H9 (cell line): ENCODE data around the gene BLNK. TPM values are rescaled to one million over a fixed set of nuclear protein-coding genes. Genes with fewer than 3 reads are reported as not detected.

Source experiments
- DNase-seq: peaks from one replicate; pipeline ENCODE4 v3.0.0-alpha.2; 2017
- H2AFZ ChIP-seq: one replicate; pipeline ENCODE4 v1.6.1; 2013; ENCODE audit warnings: mild to moderate bottlenecking, low read length, control low read depth, moderate library complexity
- H2AK5ac ChIP-seq: 2 replicates; pipeline ENCODE4 v1.6.1; 2013; ENCODE audit warnings: low read length, control low read depth, mixed read lengths; ENCODE audit not compliant: insufficient read length
- H2BK120ac ChIP-seq: one replicate; pipeline ENCODE4 v1.6.1; 2013; ENCODE audit warnings: low read depth, mild to moderate bottlenecking, low read length, control low read depth, inconsistent platforms; ENCODE audit not compliant: poor library complexity, severe bottlenecking
- H2BK12ac ChIP-seq: 2 replicates; pipeline ENCODE4 v1.6.1; 2013; ENCODE audit warnings: low read length, control low read depth, mixed read lengths, low read depth; ENCODE audit not compliant: insufficient read length
- H2BK15ac ChIP-seq: 2 replicates; pipeline ENCODE4 v1.6.1; 2013; ENCODE audit warnings: low read depth, low read length, control low read depth
- H2BK20ac ChIP-seq: one replicate; pipeline ENCODE4 v1.6.1; 2013; ENCODE audit warnings: low read depth, mild to moderate bottlenecking, low read length, control low read depth, inconsistent platforms; ENCODE audit not compliant: poor library complexity, severe bottlenecking
- H2BK5ac ChIP-seq: 2 replicates; pipeline ENCODE4 v1.6.1; 2013; ENCODE audit warnings: low read length, control low read depth, mixed read lengths; ENCODE audit not compliant: insufficient read length
- H3K14ac ChIP-seq: 2 replicates; pipeline ENCODE4 v1.6.1; 2013; ENCODE audit warnings: low read length, control low read depth; ENCODE audit not compliant: insufficient read depth
- H3K18ac ChIP-seq: 2 replicates; pipeline ENCODE4 v1.6.1; 2013; ENCODE audit warnings: low read depth, mild to moderate bottlenecking, mixed read lengths, low read length, control low read depth; ENCODE audit not compliant: insufficient read length
- H3K23ac ChIP-seq: 2 replicates; pipeline ENCODE4 v1.6.1; 2013; ENCODE audit warnings: low read length, control low read depth, mixed read lengths, low read depth; ENCODE audit not compliant: insufficient read length
- H3K23me2 ChIP-seq: 2 replicates; pipeline ENCODE4 v1.6.1; 2013; ENCODE audit warnings: low read depth, mild to moderate bottlenecking, mixed read lengths, low read length, control low read depth; ENCODE audit not compliant: insufficient read length, poor library complexity, severe bottlenecking
- H3K27ac ChIP-seq: 2 replicates; pipeline ENCODE4 v1.5.1; 2013; ENCODE audit warnings: low read length, control low read depth, mixed read lengths, low read depth; ENCODE audit not compliant: insufficient read length
- H3K27me3 ChIP-seq: 2 replicates; pipeline ENCODE4 v1.6.1; 2013; ENCODE audit warnings: low read length, control low read depth, inconsistent platforms; ENCODE audit not compliant: insufficient read depth
- H3K4ac ChIP-seq: 2 replicates; pipeline ENCODE4 v1.6.1; 2013; ENCODE audit warnings: low read depth, mild to moderate bottlenecking, control low read depth, inconsistent platforms, low read length, moderate library complexity
- H3K4me1 ChIP-seq: 2 replicates; pipeline ENCODE4 v1.6.1; 2013; ENCODE audit warnings: low read length, control low read depth, inconsistent platforms; ENCODE audit not compliant: insufficient read depth
- H3K4me2 ChIP-seq: 2 replicates; pipeline ENCODE4 v1.6.1; 2013; ENCODE audit warnings: low read length, control low read depth, mixed read lengths; ENCODE audit not compliant: insufficient read length, insufficient read depth
- H3K56ac ChIP-seq: 2 replicates; pipeline ENCODE4 v1.6.1; 2013; ENCODE audit warnings: low read depth, mild to moderate bottlenecking, mixed read lengths, low read length, control low read depth; ENCODE audit not compliant: insufficient read length
- H3K79me1 ChIP-seq: 2 replicates; pipeline ENCODE4 v1.6.1; 2013; ENCODE audit warnings: low read depth, mild to moderate bottlenecking, moderate library complexity, low read length, control low read depth, inconsistent platforms; ENCODE audit not compliant: insufficient read depth, poor library complexity, severe bottlenecking
- H3K79me2 ChIP-seq: 2 replicates; pipeline ENCODE4 v1.6.1; 2013; ENCODE audit warnings: low read length, control low read depth, inconsistent platforms; ENCODE audit not compliant: insufficient read depth
- H3K9ac ChIP-seq: 2 replicates; pipeline ENCODE4 v1.6.1; 2013; ENCODE audit warnings: low read length, control low read depth, mixed read lengths; ENCODE audit not compliant: insufficient read length; ENCODE audit errors: extremely low read depth
- H3K9me3 ChIP-seq: one replicate; pipeline ENCODE4 v1.6.1; 2013; ENCODE audit warnings: low read depth, low read length, inconsistent platforms; ENCODE audit not compliant: control insufficient read depth
- H3T11ph ChIP-seq: one replicate; pipeline ENCODE4 v1.6.1; 2013; ENCODE audit warnings: mild to moderate bottlenecking, low read length, control low read depth, inconsistent platforms
- H4K20me1 ChIP-seq: one replicate; pipeline ENCODE4 v1.6.1; 2013; ENCODE audit not compliant: control insufficient read depth, insufficient read length, insufficient read depth
- H4K5ac ChIP-seq: 2 replicates; pipeline ENCODE4 v1.6.1; 2013; ENCODE audit warnings: low read depth, mild to moderate bottlenecking, mixed read lengths, low read length, control low read depth; ENCODE audit not compliant: insufficient read length
- H4K8ac ChIP-seq: replicated peaks from 2 replicates; pipeline ENCODE4 v1.6.1; 2013; ENCODE audit warnings: low read length, control low read depth, mixed read lengths, low read depth; ENCODE audit not compliant: insufficient read length
- H4K91ac ChIP-seq: 2 replicates; pipeline ENCODE4 v1.6.1; 2013; ENCODE audit warnings: low read depth, mild to moderate bottlenecking, moderate library complexity, mixed read lengths, low read length, control low read depth; ENCODE audit not compliant: insufficient read length
- H3K27ac Mint-ChIP-seq, 3 experiments: 2 replicates in 2 of 3; 3 replicates in 1 of 3; pipeline ENCODE4 v1.8.0; 2020 to 2021; ENCODE audit warnings: mixed read lengths in 3 of 3, mild to moderate bottlenecking in 1 of 3, moderate library complexity in 1 of 3
- H3K27me3 Mint-ChIP-seq: 2 replicates; pipeline ENCODE4 v1.8.0; 2021; ENCODE audit warnings: low read depth, mild to moderate bottlenecking, moderate library complexity, mixed read lengths
- H3K36me3 Mint-ChIP-seq, 3 experiments: 2 replicates in 2 of 3; 3 replicates in 1 of 3; pipeline ENCODE4 v1.8.0; 2020 to 2021; ENCODE audit warnings: low read depth in 3 of 3, mixed read lengths in 3 of 3; ENCODE audit not compliant: insufficient read depth in 1 of 3
- H3K4me1 Mint-ChIP-seq, 2 experiments: 2 replicates each; pipeline ENCODE4 v1.8.0; 2020; ENCODE audit warnings: mixed read lengths in 2 of 2
- H3K4me3 Mint-ChIP-seq, 2 experiments: 2 replicates in 1 of 2; 3 replicates in 1 of 2; pipeline ENCODE4 v1.8.0; 2020 to 2021; ENCODE audit warnings: mild to moderate bottlenecking in 2 of 2, mixed read lengths in 2 of 2, moderate library complexity in 1 of 2
- H3K9me3 Mint-ChIP-seq, 2 experiments: 2 replicates in 1 of 2; 3 replicates in 1 of 2; pipeline ENCODE4 v1.8.0; 2020; ENCODE audit warnings: mild to moderate bottlenecking in 2 of 2, mixed read lengths in 2 of 2, moderate library complexity in 1 of 2
- WGBS: extraction: QIAGEN DNeasy Blood & Tissue Kit; methylation state at CpG from one replicate; pipeline ENCODE4 v1.1.7; 2013; ENCODE audit warnings: missing lambda C conversion rate, low lambda C conversion rate, mixed read lengths; ENCODE audit not compliant: insufficient read length; ENCODE audit errors: extremely low coverage; 5-methylcytosine and 5-hydroxymethylcytosine counted together
- total RNA-seq: library from RNA; stranded (reverse); gene quantifications from 2 replicates; pipeline ENCODE4 v1.2.1, GENCODE V29; 2021
- TF ChIP-seq, protein P1 (sequence below): fragments of 200-600 bp; sonication (generic); conservative IDR thresholded peaks from 3 replicates; pipeline ENCODE4 v1.8.0; 2021; ENCODE audit warnings: antibody characterized with exemption, mild to moderate bottlenecking

BLNK gene
- total RNA-seq, 1 experiment from 2014 or later = not detected

DNA sequence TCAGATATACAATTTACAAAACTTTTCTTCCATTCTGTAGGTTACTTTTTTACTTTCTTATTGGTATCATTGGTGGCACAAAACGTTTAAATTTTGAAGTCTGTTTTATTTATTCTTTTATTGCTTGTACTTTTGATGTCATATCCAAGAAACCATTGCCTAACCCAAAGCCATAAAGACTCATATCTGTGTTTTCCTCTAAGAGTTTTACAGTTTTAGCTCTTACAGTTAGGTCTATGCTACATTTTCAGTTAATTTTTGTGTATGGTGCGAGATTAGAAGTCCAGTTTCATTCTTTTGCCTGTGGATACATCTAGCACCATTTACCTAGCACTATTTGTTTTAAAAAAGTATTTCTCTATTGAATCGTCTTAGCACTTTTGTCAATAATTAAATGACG, 53.7 kb downstream of the BLNK start:
- Histone ChIP-seq H4K20me1 (no peaks in the 10 kb centered on the region), H3K18ac (no peak overlapping the region), H3K9ac (no peak overlapping the region), H2BK20ac (no peak overlapping the region), H3K23me2 (no peaks in the 10 kb centered on the region), H3K79me1 (no peaks in the 10 kb centered on the region), H4K91ac (no peak overlapping the region), H3K14ac (no peak overlapping the region), H2BK12ac (no peak overlapping the region), H2BK5ac (no peak overlapping the region), H3T11ph (no peak overlapping the region), H2BK120ac (no peak overlapping the region), H3K23ac (no peak overlapping the region), H2BK15ac (no peak overlapping the region), H3K4me1 (peaks cover 10% of the 10 kb centered on the region; the same call in 1 of the 2 replicates), H3K4me2 (no peak overlapping the region), H3K79me2 (no peaks in the 10 kb centered on the region), H3K9me3 (no peaks in the 10 kb centered on the region), H3K27me3 (no peaks in the 10 kb centered on the region), H2AK5ac (no peak overlapping the region), H3K27ac (no peak overlapping the region), H4K8ac (no peak overlapping the region), H3K4ac (no peak overlapping the region), H2AFZ (no peak overlapping the region), H4K5ac (no peak overlapping the region), H3K56ac (no peak overlapping the region)
- DNase-seq = no peak
- H3K36me3 Mint-ChIP-seq = no peaks in the 10 kb centered on the region; a peak in 1 of 7 replicates
- no peaks in the 10 kb centered on the region for H3K27me3 Mint-ChIP-seq
- no peaks in the 10 kb centered on the region for H3K9me3 Mint-ChIP-seq
- TF ChIP-seq, protein P1, sequence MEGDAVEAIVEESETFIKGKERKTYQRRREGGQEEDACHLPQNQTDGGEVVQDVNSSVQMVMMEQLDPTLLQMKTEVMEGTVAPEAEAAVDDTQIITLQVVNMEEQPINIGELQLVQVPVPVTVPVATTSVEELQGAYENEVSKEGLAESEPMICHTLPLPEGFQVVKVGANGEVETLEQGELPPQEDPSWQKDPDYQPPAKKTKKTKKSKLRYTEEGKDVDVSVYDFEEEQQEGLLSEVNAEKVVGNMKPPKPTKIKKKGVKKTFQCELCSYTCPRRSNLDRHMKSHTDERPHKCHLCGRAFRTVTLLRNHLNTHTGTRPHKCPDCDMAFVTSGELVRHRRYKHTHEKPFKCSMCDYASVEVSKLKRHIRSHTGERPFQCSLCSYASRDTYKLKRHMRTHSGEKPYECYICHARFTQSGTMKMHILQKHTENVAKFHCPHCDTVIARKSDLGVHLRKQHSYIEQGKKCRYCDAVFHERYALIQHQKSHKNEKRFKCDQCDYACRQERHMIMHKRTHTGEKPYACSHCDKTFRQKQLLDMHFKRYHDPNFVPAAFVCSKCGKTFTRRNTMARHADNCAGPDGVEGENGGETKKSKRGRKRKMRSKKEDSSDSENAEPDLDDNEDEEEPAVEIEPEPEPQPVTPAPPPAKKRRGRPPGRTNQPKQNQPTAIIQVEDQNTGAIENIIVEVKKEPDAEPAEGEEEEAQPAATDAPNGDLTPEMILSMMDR = no peak
- H3K27ac Mint-ChIP-seq = no peak overlapping the region
- H3K4me1 Mint-ChIP-seq = peaks cover 22 to 25% of the 10 kb centered on the region in 2 experiments
- H3K4me3 Mint-ChIP-seq = no peak overlapping the region
- WGBS = no CpG with 5 or more reads among the region's 4 CpGs
